Measurements from ENCODE around the gene BRD7.

GRCh38 chr16:50340578-50340977, 28.2 kb downstream of the BRD7 start:
- TF ChIP-seq CTCF (IDR thresholded peaks at IDR 0.05) (no peak), EP300 (IDR thresholded peaks at IDR 0.05) (no peak), POLR2AphosphoS5 (IDR thresholded peaks at IDR 0.05) (no peak)
